SK-N-SH (cell line): ENCODE measurements around the gene TMEM59. TPM values are rescaled to one million over a fixed set of nuclear protein-coding genes. Genes with fewer than 3 reads are reported as not detected.
A peak's percentile ranks its signal among the peaks of the same experiment; 100 is the strongest.

ENCODE experiments used
- CTCF ChIA-PET: fragments of 300-600, 350-600 bp; formaldehyde crosslinking; extraction: SDS; loops from one replicate; lab custom pipeline; 2021; lab: Yijun Ruan, JAX
- POLR2A ChIA-PET: fragments of 350-600 bp; sonication (Branson Sonifier 250); formaldehyde crosslinking; extraction: SDS; loops from one replicate; lab custom pipeline; 2020; ENCODE audit warnings: antibody characterized with exemption, inconsistent platforms; lab: Yijun Ruan, JAX
- DNase-seq: peaks from one replicate; pipeline ENCODE4 v3.0.0; 2012
- H2AFZ ChIP-seq: fragments of 200-600 bp; sonication (generic); 2 replicates; pipeline ENCODE4 v1.8.1; 2016; ENCODE audit warnings: antibody characterized with exemption, mild to moderate bottlenecking, low read depth
- H3F3A ChIP-seq: fragments of 200-600 bp; sonication (generic); replicated peaks from 2 replicates; pipeline ENCODE3; 2016; ENCODE audit warnings: antibody characterized with exemption, mild to moderate bottlenecking; ENCODE audit not compliant: insufficient read depth
- H3K27ac ChIP-seq, 2 experiments: fragments of 200-500 bp in 1 of 2; fragments of 200-600 bp in 1 of 2; sonication (Bioruptor generic) in 1 of 2; sonication (generic), shearing (Covaris generic) in 1 of 2; 2 replicates each; pipeline versions ENCODE4 v1.5.1 to v1.6.1; 2014 to 2016; ENCODE audit warnings: low read depth in 2 of 2, inconsistent platforms in 1 of 2, low read length in 1 of 2, mild to moderate bottlenecking in 1 of 2, mixed read lengths in 1 of 2
- H3K27me3 ChIP-seq: fragments of 200-600 bp; sonication (generic), shearing (Covaris generic); 2 replicates; pipeline ENCODE4 v1.6.1; 2016; ENCODE audit warnings: mixed run types; ENCODE audit not compliant: insufficient read depth
- H3K36me3 ChIP-seq, 2 experiments: fragments of 200-500 bp in 1 of 2; fragments of 200-600 bp in 1 of 2; sonication (Bioruptor generic) in 1 of 2; sonication (generic) in 1 of 2; replicated peaks in 1 of 2; 2 replicates each; pipeline versions ENCODE3 to v1.5.1; 2014 to 2016; ENCODE audit warnings: low read length in 1 of 2, mild to moderate bottlenecking in 1 of 2; ENCODE audit not compliant: insufficient read depth in 2 of 2, control insufficient read depth in 1 of 2
- H3K4me1 ChIP-seq, 2 experiments: fragments of 200-500 bp in 1 of 2; fragments of 200-600 bp in 1 of 2; sonication (Bioruptor generic) in 1 of 2; sonication (generic), shearing (Covaris generic) in 1 of 2; 2 replicates each; pipeline versions ENCODE4 v1.5.1 to v1.6.1; 2014 to 2016; ENCODE audit warnings: low read depth in 1 of 2, low read length in 1 of 2, mixed run types in 1 of 2; ENCODE audit not compliant: insufficient read depth in 2 of 2, control insufficient read depth in 1 of 2
- H3K4me2 ChIP-seq: fragments of 200-600 bp; sonication (generic), shearing (Covaris generic); 2 replicates; pipeline ENCODE4 v1.6.1; 2017; ENCODE audit warnings: mixed run types
- H3K4me3 ChIP-seq, 2 experiments: fragments of 200-500 bp in 1 of 2; fragments of 200-600 bp in 1 of 2; sonication (Bioruptor generic) in 1 of 2; sonication (generic), shearing (Covaris generic) in 1 of 2; 2 replicates each; pipeline versions ENCODE4 v1.5.1 to v1.8.1; 2014 to 2016; ENCODE audit warnings: low read depth in 2 of 2, inconsistent platforms in 1 of 2, low read length in 1 of 2, mild to moderate bottlenecking in 1 of 2, mixed read lengths in 1 of 2, moderate library complexity in 1 of 2
- H3K79me2 ChIP-seq: fragments of 200-600 bp; sonication (generic); 2 replicates; pipeline ENCODE4 v1.8.1; 2017; ENCODE audit warnings: mild to moderate bottlenecking; ENCODE audit not compliant: insufficient read depth
- H3K9ac ChIP-seq: fragments of 200-600 bp; sonication (generic); 2 replicates; pipeline ENCODE4 v1.6.1; 2017; ENCODE audit warnings: mixed run types
- H3K9me2 ChIP-seq: fragments of 200-600 bp; sonication (generic); 2 replicates; pipeline ENCODE4 v1.6.1; 2017; ENCODE audit warnings: mixed run types
- H3K9me3 ChIP-seq: fragments of 200-600 bp; sonication (generic); 2 replicates; pipeline ENCODE4 v1.6.1; 2017; ENCODE audit warnings: mixed run types, mild to moderate bottlenecking, moderate library complexity
- H4K20me1 ChIP-seq: fragments of 200-600 bp; sonication (generic); 2 replicates; pipeline ENCODE4 v1.6.1; 2017; ENCODE audit warnings: mild to moderate bottlenecking, mixed run types; ENCODE audit not compliant: insufficient read depth
- CTCF ChIP-seq: fragments of 200-600 bp; sonication (generic); IDR thresholded peaks from 2 replicates; pipeline ENCODE4 v1.6.1; 2017; ENCODE audit warnings: antibody characterized with exemption, mild to moderate bottlenecking, moderate library complexity
- ELF1 ChIP-seq: IDR thresholded peaks from 2 replicates; pipeline ENCODE4 v1.4.0; 2012
- FOXJ3 ChIP-seq: sonication (generic); formaldehyde crosslinking; IDR thresholded peaks from 2 replicates; pipeline ENCODE4 v1.5.1; 2020; ENCODE audit warnings: mild to moderate bottlenecking, missing genetic modification reagents
- GABPA ChIP-seq: IDR thresholded peaks from 2 replicates; pipeline ENCODE4 v1.4.0; 2012; ENCODE audit warnings: low read depth, mild to moderate bottlenecking
- GATA2 ChIP-seq: sonication (generic); formaldehyde crosslinking; IDR thresholded peaks from 2 replicates; pipeline ENCODE4 v1.5.0; 2020; ENCODE audit warnings: mild to moderate bottlenecking, missing genetic modification reagents
- JUND ChIP-seq: IDR thresholded peaks from 2 replicates; pipeline ENCODE4 v1.4.0; 2012
- MAX ChIP-seq: IDR thresholded peaks from 2 replicates; pipeline ENCODE4 v1.4.0; 2012; ENCODE audit warnings: low read depth
- MXI1 ChIP-seq: IDR thresholded peaks from 2 replicates; pipeline ENCODE4 v1.6.1; 2012; ENCODE audit warnings: mild to moderate bottlenecking, low read depth, low read length, improper control_type of control experiment
- NFIC ChIP-seq: IDR thresholded peaks from 2 replicates; pipeline ENCODE4 v1.4.0; 2012; ENCODE audit warnings: borderline replicate concordance
- RAD21 ChIP-seq: IDR thresholded peaks from 2 replicates; pipeline ENCODE4 v1.6.1; 2012; ENCODE audit warnings: mild to moderate bottlenecking, low read length
- SMC3 ChIP-seq: IDR thresholded peaks from 2 replicates; pipeline ENCODE4 v1.6.1; 2012; ENCODE audit warnings: low read depth, low read length, improper control_type of control experiment
- TAF1 ChIP-seq: IDR thresholded peaks from 2 replicates; pipeline ENCODE4 v1.6.1; 2012; ENCODE audit warnings: low read depth, mild to moderate bottlenecking, low read length, moderate library complexity, borderline replicate concordance
- USF1 ChIP-seq: IDR thresholded peaks from 2 replicates; pipeline ENCODE4 v1.4.0; 2012; ENCODE audit warnings: low read depth, borderline replicate concordance
- YY1 ChIP-seq: IDR thresholded peaks from 2 replicates; pipeline ENCODE4 v1.4.0; 2012; ENCODE audit warnings: low read depth, mild to moderate bottlenecking
- WGBS: methylation state at CpG from one replicate; pipeline ENCODE4 v1.1.6; 2017; ENCODE audit warnings: low lambda C conversion rate; 5-methylcytosine and 5-hydroxymethylcytosine counted together
- polyA plus RNA-seq, 3 experiments: library from polyadenylated mRNA; depleted of rRNA; stranded (reverse); fragments of >200 nt; gene quantifications; 2 replicates each; pipeline ENCODE4 v1.2.3, GENCODE V29; 2012

The TMEM59 gene
- polyA plus RNA-seq, 1 of the 3 experiments (the other 2 are of a cell fraction), result 249 TPM

GRCh38 chr1:54084794-54085193 is 31.8 kb upstream of the TMEM59 start:
- Histone ChIP-seq H2AFZ (no peak overlapping the region), H3K4me2 (no peak overlapping the region), H4K20me1 (no peaks in the 10 kb centered on the region), H3K27ac (no peak overlapping the region), H3K4me1 (no peaks in the 10 kb centered on the region), H3K27me3 (no peaks in the 10 kb centered on the region), H3K4me3 (no peak overlapping the region), H3K9ac (no peak overlapping the region), H3K9me3 (no peaks in the 10 kb centered on the region), H3K36me3 (peaks cover 0 to 12% of the 10 kb centered on the region in 2 experiments), H3F3A (no peaks in the 10 kb centered on the region), H3K9me2 (no peaks in the 10 kb centered on the region), H3K79me2 (no peaks in the 10 kb centered on the region)
- WGBS, result 98% methylated on average over 2 of the region's 2 CpGs
- CTCF ChIA-PET, result interaction anchor here (1.8 kb wide), 1 partner anchor 15 kb away, joined by 4 read pairs; no protein-coding TSS in a partner anchor
- TF ChIP-seq FOXJ3 (CRISPR knock-in tag) (no peak), MXI1 (no peak), YY1 (no peak), TAF1 (no peak), GATA2 (CRISPR knock-in tag) (no peak), MAX (no peak), USF1 (no peak), JUND (no peak), GABPA (no peak), ELF1 (no peak), NFIC (no peak)
- no peak for DNase-seq
- POLR2A ChIA-PET, result no interaction called here

- Histone ChIP-seq H3K9ac (no peak overlapping the region), H3K36me3 (no peaks in the 10 kb centered on the region), H3K4me3 (no peak overlapping the region; a peak in 1 of 4 replicates), H3K79me2 (no peaks in the 10 kb centered on the region), H3K4me2 (no peak overlapping the region), H3K9me2 (no peaks in the 10 kb centered on the region), H2AFZ (no peak overlapping the region), H4K20me1 (no peaks in the 10 kb centered on the region), H3F3A (no peaks in the 10 kb centered on the region), H3K27ac (no peak overlapping the region), H3K9me3 (no peaks in the 10 kb centered on the region), H3K4me1 (no peaks in the 10 kb centered on the region), H3K27me3 (no peaks in the 10 kb centered on the region)
- WGBS, result 65% methylated on average over 8 of the region's 8 CpGs
- DNase-seq, result peak; percentile 57
- POLR2A ChIA-PET, result no interaction called here
- CTCF ChIA-PET, result interaction anchor here (0.6 to 3.6 kb wide), 29 partner anchors 8 to 484 kb away, joined by 3 to 17 read pairs (median 3); partner anchors contain the start of genes CYB5RL and MRPL37
- no peak for TF ChIP-seq MAX
- peak; percentile 80 for TF ChIP-seq CTCF
- TF ChIP-seq SMC3, result peak; percentile 34; the same call in 1 of the 2 replicates
- peak; percentile 56 for TF ChIP-seq RAD21
Measured at GRCh38 chr1:54081306-54082270, 28.6 kb upstream of the TMEM59 start.
